ENCODE results near the gene MARCHF3.

DNA sequence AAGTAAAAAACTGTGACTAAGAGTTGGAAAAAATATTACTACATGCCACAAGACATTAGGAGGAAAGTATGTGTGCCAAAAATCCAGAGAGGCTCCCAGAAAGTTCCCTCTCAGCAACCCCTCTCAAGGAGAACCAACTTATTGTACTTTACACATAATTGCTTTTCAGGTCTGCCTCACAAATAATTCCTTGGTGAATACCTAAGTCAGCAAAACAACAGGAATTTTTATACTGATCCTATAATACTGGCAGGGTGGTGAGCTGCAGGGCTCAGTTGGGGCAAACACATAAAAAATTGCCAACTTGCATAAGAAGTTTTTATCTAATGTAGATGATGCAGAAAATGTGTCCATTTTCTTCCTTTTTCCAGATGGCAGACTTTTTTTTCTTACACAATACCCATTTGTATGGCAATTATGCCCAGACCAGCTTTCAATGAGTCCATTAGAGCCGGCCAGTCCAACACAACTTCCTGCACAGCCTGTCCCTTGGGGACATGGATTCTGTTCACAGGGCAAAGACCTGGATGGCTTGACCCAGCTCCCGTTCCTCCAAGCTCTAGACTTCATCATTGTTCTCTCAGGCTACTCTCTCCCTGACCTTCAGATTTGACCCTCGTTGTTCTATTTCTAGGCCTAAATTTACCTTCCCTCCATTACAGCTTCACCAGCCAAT is 31.3 kb downstream of the MARCHF3 start:
- TF ChIP-seq FOXJ3 (CRISPR knock-in tag; IDR thresholded peaks at IDR 0.05; ENCODE audit: borderline replicate concordance) (no peak), ZNF17 (CRISPR knock-in tag; IDR thresholded peaks at IDR 0.05) (no peak), EP300 (IDR thresholded peaks at IDR 0.05; ENCODE audit: low read depth in 2 of 2, low read length in 2 of 2) (no peak), EP300 (CRISPR knock-in tag; IDR thresholded peaks at IDR 0.05; ENCODE audit: borderline replicate concordance) (no peak)
- TF ChIP-seq, protein P1, sequence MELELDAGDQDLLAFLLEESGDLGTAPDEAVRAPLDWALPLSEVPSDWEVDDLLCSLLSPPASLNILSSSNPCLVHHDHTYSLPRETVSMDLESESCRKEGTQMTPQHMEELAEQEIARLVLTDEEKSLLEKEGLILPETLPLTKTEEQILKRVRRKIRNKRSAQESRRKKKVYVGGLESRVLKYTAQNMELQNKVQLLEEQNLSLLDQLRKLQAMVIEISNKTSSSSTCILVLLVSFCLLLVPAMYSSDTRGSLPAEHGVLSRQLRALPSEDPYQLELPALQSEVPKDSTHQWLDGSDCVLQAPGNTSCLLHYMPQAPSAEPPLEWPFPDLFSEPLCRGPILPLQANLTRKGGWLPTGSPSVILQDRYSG (CRISPR knock-in tag; IDR thresholded peaks at IDR 0.05), result no peak
